HG03135 (cell line): ENCODE results near the gene TTI1.
A peak's percentile ranks its signal among the peaks of the same experiment; 100 is the strongest.

ENCODE experiments used
- ATAC-seq: cut with Tn5 transposase; IDR thresholded peaks from one replicate; pipeline ENCODE4 v1.9.1; 2021; ENCODE audit warnings: mild to moderate bottlenecking, moderate library complexity; ENCODE audit not compliant: unreplicated experiment

TTI1 gene

DNA sequence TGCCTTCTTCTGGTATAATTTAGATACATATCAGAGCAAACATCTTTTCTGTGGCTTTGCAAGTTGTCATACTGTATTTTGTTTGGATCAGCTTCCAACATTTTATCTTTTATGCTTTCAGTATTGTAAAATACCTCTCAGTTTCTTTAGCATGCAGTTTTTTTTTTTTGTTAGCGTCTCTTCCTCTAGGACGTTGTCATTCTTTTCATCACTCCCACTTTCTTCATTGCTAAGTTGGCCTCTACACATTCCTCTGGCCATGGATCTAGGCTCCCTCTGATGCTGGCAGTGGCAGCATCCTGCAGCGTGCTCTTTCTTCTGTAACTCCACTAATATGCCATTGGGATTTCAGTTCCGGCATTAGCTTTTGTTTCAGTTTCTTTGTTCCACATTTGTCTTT is 22.0 kb upstream of the TTI1 start:
- no peak for ATAC-seq

DNA sequence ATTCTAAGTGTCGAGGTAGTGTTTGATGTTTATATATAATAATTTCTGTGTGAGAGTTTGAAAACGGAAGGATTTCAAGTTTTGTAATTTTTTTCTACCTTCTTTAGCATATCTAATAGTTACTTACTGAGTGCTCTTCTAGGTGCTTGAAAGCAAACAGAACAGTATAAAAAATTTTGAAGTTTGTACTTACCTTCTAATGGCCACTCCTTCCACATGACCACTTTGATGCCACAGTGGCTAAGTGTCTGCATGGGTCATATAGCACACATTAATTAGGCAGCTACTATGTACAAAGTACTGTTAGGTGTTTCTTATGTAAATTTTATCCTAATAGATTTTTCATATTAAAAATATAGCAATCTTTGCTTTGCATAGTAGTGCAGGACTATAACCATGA is 21.4 kb upstream of the TTI1 start:
- ATAC-seq: no peak

DNA sequence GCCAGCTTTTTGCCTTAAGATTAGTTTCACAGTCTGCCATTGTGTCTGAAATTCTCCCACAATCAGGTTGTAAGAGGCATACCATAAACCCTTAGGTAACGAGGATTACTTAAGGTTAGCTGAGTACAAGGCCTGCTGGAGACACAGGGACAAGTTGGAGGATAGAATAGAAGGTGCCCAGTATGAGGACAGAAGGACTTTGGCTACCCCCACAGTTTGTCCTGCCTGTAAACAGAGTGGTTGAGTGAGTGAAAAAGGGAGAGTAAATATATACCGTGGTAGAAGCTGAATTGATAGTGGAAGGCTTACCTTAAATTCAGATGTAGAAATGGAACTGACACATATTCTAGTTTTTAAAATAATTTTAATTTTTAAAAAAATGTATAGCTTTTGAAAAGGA is 19.6 kb upstream of the TTI1 start:
- ATAC-seq: no peak

DNA sequence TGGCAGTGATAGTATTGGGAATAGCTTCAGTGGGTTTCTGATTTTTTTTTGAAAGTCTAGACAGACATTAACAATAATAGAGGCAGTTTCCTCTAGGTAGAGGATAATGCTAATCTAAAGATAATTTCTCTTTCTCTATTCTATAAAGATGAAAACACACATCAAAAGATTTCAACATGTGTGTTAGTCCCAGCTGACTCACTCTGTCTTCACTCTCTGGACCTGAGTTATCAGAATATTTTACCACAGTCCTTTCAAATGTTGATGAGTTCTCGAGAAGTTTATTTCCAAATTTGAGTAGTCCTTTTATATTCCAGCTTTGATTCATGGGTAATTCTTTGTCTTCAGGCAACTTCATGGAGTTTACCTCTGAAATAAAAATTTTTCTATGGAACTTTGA is 17.4 kb upstream of the TTI1 start:
- ATAC-seq: no peak

DNA sequence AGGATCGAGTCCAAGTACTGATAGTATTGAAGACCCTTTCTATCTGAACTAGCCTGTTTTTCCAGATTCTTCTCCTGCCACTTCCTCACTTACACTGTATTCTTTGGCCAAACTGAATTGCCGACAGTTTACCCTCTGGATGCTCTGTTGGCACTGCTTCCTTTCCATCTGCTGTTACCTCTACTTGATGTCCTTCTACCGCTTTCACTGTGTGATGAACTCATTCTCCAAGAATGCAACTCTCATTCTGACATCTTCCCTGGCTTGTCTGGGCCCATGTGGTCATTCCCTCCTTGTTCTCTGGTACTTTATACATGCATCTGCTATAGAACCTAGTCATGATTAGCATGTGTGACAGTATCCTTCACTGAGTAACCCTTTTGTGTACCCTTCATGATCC is 16.5 kb upstream of the TTI1 start:
- ATAC-seq: no peak

DNA sequence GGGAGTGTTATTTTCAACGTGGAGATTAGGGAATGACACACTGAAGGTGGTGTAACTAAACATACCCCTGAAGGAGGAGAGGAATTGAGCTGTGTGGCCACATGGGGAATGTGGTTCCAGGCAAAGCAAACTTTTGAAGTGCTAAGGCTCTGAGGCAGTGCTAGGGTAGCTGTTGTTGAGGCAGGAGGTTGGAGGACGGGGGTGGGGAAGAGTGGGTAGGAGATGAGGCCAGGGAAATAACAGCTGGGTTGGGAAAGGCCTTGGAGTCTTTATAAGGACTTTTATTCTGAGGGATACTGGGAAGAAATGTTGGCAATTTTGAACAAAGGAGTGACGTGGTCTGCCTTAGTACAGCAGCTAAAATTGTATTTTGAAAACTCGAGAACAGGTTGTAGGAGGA is 13.3 kb upstream of the TTI1 start:
- ATAC-seq: no peak

DNA sequence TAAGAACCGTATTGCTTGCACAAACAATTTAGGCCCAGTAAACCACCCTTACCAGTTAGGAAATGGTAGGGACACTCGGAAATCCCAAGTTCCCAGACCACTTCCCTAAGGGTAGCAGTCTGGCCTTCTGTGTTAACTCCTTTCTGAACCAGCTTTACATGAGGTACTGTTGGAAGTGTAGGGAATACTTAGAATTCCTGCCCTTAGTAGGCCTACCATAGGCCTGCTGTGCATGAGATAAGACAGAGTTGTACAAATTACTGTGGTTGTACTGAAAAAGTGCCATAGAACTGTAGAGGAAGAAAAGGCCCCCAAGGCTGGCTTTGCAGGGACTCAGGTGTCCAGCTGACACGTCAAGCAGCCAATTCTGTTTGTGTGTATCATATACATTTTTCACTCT is 11.4 kb upstream of the TTI1 start:
- no peak for ATAC-seq

DNA sequence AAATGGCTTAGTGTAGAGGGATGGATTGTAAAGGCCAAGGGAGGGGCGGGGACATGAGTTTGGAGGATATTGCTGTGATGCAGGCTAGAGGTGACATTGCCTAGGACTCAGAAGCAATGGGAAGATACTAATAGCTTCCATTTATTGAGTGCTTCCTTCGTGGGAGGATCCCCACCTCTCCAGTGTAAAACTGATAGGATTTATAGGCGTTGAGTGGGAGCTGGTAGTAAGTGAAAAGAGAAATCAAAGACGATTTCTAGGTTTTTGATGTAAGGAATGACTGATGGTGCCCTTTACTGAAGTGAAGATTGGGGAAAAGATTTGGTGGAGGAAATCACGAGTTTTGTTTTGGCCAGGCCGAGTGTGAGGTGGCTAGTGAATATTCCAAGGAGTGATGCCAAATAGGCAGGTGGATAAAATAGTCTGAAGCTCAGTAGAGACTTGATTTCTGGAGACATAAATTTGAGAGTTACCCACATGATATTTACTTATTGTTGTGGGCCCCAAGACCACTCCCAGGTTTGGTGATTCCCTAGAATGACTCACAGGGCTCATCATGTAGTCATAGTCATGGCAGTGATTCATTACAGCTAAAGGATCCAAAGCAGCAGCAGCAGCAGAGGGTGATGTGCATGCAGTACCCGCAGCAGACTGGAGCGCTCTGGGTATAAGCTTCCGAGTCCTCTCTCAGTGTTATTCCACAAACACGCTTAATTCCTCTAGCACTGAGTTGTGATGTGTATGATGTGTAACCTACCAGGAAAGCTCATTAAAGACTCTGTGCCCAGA is 10.4 kb upstream of the TTI1 start:
- no peak for ATAC-seq

DNA sequence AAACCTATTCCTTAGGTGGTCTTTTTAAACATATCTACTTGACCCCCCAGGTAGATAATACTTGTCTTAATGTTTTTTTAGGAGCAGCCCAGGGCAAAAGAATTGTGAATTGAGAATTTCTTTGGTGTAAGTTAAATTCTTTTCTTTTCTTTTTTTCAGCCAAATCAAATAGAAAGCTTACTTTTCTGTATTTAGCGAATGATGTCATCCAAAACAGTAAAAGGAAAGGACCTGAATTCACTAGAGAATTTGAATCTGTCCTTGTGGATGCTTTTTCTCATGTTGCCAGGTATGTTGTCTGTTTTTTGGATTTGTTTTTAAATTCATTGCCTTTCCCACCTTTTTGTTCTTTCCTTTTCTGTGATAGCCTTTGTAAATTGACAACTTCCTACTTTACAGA is 7.0 kb upstream of the TTI1 start:
- ATAC-seq: no peak

DNA sequence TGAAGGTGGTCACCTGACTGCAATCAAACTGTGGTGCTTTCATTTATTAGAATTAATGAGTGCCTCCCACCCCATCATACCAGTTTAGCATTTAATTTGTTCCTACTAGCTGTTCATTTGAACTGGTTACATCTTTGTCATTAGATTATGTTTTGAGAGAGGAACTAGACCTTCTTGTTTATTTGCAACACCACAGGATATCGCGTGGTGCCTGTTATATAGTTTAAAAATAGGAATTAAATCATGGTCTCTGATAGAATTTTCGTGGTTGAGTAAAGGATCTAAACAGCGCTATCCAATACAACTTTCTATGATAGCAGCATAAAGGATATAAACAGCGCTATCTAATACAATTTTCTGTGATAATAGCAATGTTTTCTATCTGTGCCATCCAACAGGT is 3.1 kb upstream of the TTI1 start:
- ATAC-seq: no peak

DNA sequence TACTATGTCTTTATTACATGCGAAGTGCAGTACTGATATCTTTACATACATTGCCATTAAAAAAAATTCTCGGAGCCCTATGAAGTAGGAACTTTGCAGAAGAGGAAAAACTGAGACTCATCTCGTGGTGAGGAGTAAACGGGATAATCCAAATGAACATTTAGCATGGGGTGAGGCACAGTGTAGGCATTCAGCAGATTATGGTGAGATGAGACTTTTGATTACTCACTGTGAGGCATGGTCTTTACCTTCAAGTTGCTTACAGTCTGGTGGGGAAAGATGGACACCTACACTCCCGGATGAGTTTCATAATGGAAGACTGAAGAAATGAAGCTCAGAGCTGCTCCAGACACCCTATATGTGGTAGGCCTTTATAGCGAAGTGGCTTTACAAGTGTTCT is 1.7 kb upstream of the TTI1 start:
- no peak for ATAC-seq

DNA sequence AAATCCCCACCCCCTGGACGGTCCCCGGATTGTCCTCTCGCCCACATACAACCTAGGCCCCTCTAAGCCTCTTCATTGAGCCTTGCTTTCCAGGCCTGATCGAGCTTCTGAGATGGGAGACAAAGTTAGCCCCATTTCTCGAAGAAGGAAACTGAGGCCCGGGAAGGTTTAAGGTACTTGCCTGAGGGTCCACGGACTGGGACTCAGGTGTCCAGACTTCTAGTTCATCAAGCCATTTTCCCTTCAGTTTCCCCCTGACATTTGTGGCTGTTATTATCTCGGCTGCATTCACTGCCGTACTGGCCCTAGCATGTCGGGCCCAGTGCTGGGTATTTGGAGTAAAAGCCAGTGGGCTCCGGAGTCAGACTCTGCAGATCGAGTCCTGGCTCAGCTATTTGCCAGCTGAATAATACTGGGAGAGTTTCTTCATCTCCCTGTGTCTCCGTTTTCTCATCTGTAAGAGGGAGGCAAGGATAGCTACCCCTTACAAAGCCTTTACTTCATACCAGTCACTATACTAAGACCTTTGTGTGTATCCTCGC is 923 bp upstream of the TTI1 start:
- ATAC-seq: no peak

DNA sequence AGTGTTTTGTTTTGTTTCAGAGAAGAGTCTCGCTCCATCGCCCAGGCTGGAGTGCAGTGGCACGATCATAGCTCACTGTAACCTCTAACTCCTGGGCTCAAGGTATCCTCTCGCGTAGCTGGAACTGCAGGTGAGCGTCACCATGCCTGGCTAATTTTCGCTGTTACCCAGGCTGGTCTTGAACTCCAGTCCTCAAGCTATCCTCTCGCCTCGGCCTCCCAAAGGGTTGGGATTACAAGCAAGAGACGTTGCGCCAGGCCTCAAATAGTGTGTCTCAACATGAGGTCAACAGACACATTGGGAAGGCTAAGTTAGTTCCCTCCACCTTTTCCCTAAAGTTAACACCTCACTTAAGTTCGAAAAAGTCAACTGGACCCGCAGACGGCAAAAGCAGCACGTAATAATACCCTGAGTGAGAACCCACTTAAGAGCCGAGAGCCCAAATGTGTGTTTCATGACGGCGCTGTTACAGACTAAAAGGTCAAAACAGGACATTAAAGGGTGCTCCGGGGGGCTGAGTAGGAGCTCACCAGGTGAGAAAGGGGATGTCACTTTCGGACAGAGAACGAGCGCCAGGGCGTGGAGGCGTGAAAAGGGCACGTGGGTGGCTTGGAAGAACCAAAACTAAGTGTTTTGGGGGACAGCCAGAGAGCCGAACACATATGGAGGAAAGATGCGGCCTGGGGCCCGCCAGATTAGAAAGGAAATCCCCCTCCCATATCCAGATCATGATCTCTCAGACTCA is 499 bp downstream of the TTI1 start:
- ATAC-seq: peak; percentile 50

DNA sequence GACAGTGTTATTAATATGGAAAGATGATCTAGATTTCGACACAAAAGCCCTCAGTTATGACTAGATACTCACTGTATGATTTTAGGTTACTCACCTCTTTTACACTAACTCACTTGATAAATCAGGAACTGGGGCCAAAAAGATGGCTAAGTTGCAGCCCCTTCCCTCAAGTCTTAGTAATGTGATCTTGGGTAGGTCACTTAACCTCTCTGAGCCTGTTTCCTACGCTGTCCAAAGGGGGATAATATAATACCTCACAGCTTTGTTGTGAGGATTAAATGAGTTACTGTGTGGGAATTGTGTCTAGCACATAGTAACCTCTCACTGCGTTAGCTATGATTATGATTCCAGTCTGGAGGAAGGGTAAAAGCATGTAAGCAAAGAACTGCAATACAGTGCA is 1.3 kb downstream of the TTI1 start:
- no peak for ATAC-seq

DNA sequence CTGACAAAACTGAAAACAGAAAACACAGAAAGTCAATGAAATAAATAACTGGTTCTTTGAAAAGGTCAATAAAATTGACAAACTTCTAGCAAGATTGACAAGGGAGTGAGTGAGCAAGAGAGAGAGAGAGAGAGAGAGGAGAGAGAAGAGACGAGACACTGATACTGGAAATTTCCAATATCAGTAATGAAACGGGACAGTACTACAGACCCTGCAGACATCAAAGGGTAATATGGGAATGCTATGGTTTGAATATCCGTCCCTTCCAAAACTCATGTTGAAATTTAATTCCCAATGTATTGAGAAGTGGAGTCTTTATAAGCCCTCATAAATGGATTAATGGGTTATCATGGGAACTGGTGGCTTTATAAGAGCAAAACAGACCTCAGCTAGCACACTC is 3.8 kb downstream of the TTI1 start:
- ATAC-seq: no peak

DNA sequence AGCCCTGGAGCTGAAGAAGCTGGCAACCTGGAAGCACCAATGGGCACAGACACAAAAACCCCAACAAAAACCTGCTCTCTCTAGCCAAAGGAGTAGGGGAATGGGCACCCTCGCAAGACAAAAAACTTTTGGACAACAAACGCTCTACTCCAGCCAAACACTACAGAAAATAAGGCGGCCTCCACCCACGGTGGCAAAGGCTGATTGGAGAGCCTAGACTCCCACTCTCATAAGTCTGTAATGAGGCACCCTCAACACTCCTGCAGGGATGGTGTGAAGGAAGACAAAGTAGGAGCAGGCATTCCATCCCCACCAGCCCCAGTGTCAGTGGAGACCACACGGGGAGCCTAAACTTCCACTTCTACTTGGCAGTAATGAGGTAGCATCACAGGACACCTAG is 8.8 kb downstream of the TTI1 start:
- no peak for ATAC-seq

DNA sequence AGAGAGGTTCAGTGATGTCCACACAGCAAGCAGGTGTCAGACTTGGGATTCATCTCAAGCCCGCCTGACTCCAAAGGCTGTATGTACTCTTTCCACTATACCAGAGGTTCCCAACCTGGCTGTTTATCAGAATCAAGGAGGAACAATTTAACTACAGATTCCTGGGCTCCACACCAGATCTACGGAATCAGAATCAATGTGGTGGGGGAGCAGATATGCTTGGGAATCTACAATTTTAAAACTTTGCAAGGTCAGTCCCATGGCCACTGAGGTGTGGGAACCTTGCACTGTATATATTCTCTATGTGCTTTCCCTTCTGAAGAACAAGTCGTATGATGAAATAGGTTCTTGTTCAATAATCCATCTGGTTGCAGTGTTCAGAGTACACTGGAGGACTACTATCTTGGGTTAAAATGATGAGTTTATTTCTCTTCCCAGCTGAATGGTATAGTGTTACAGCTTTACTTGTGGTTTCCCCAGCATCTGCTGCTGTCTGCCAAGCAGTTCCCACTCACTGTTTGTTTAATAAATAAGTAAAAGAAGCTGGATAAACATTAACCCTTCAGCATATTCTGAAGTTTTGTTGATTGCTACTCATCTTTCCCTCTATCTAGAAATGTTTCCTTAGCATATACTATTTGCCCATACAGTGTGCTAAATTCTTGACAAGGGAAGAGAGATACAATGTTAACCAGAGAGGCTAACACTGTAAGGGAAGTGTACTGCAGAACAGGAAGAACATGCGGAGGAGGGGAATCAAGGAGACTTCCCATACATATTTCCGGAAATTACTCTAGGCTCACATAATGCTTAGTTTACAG is 9.9 kb downstream of the TTI1 start:
- no peak for ATAC-seq

DNA sequence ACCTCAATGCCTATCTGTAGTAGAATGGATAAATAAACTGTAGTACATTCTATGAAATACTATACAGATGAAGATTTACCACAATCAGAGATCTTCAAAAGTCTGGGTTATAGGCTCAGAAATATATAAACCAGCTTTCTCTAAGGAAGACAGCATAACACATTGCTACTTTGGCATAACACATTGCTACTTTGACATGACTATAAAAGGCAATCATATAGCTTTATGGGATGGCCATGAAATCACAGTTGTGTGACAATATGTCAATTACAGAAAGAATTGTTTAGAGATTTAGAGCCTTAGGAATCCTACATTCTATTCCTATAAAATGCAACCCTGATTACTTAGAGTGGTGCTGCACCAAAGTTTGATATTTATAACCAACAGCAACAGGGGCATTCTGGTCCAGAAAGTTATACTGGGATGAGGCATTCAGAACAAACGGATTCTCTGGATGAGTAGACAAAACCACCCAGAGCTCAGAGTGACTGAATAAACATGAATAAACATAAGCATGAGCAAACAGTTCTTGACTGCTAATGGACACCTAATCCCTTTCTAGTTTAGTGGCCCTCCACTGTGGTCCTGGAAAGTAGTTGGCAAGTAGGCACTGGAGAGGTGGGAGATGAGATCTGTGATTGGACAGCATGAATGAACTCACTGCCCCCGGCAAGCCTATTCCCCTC is 12.0 kb downstream of the TTI1 start:
- no peak for ATAC-seq

DNA sequence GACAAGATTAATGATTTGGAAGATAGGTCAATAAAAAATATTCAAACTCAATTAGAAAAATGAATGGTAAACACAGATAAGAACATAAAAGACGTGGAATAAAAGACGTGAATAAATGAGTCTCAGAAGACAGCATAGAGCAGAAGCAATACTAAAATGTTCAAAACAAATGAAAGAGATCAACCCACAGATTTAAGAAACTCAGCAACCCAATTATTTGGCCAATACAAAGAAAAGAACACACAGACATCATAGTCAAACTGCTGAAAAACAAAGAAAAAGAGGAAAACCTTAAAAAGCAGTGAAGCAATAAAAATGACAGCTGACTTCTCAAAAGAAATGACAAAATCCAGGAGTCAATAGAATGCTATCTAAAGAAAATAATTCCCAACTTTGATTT is 14.9 kb downstream of the TTI1 start:
- no peak for ATAC-seq

DNA sequence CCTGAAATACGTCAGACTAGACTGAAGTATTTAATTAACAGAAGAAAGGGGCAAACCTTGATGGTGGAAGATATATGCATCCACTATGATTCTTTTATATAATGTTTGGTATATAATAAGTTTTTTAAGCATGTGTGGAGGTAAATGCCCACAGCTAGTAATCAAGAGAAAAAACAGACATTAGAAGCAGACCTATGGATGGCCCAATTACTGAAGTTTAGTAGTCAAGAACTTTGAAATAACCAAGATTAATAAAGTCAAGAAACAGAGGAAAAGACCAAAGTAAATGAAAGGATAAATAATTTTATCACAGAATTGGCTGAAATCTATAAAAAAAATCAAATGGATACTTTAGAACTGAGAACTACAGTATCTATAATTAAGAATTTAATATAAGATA is 15.3 kb downstream of the TTI1 start:
- no peak for ATAC-seq

DNA sequence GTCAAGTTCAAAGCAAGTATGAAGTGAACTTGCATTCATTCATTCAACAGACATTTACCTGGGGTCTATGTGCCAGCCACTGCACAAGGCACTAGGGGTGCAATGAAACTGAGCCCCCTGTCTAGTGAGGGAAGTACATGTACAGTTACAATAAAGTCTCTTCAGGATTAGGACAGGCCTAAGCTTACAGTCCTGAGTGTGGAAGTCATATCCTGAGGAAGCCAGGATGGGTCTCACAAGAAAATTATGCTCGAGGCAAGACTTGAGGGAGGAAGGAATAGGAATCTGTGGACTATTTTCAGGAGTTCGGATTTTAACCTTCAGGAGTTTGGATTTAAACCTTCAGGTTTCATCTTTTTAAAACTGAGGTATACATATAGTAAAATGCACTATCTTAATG is 19.4 kb downstream of the TTI1 start:
- no peak for ATAC-seq
